ENCODE results near the gene HECTD4.
A peak's percentile ranks its signal among the peaks of the same experiment; 100 is the strongest.
"Not testable (repeated sequence)": the region's sequence is repeated elsewhere in the genome, so short reads cannot be mapped to it uniquely, and the experiment has no call there.

HECTD4 gene

DNA sequence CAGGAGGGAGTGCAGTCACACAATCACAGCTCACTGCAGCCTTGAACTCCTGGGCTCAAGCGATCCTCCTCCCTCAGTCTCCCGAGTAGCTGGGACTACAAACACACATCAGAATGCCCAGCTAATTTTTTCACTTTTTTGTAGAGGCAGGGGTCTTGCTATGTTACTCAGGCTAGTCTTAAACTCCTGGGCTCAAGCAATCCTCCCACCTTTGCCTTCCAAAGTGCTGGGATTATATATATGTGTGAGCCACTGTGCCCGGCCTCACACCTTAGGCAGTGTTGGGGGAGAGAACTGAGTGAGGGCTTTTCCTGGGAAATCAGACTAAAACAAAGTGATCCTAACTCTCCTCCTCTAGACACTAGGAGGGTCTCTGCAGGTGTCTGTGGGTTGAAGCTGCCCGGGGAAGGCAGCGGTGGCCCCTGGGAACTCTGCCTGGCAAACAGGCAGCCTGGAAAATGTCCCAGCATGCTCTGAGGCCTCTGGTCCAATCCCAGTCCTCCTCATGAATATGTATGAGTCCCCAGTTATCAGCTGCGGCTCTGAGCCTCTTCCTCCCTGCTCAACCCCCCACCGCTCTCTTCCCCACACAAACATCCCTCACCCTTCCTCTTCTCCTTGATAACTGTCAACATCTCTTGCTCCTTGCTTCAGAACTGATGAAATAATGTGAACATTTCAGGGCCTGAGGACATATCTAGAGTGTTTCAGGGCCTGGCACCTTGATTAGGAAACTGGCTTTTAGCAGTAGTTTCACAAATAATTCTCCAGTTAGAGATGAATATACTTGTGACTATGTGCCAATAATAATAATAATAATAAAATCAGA, 265.8 kb downstream of the HECTD4 start:
- peak; percentile 88 for DNase-seq (ENCODE audit: low read depth)
- TF ChIP-seq, protein P1, sequence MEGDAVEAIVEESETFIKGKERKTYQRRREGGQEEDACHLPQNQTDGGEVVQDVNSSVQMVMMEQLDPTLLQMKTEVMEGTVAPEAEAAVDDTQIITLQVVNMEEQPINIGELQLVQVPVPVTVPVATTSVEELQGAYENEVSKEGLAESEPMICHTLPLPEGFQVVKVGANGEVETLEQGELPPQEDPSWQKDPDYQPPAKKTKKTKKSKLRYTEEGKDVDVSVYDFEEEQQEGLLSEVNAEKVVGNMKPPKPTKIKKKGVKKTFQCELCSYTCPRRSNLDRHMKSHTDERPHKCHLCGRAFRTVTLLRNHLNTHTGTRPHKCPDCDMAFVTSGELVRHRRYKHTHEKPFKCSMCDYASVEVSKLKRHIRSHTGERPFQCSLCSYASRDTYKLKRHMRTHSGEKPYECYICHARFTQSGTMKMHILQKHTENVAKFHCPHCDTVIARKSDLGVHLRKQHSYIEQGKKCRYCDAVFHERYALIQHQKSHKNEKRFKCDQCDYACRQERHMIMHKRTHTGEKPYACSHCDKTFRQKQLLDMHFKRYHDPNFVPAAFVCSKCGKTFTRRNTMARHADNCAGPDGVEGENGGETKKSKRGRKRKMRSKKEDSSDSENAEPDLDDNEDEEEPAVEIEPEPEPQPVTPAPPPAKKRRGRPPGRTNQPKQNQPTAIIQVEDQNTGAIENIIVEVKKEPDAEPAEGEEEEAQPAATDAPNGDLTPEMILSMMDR (IDR thresholded peaks at IDR 0.05; ENCODE audit: low read length, missing control alignments) = no peak
- H3K4me3 ChIP-seq (replicated peaks; ENCODE audit: low read depth, low read length) = no peak overlapping the region

DNA sequence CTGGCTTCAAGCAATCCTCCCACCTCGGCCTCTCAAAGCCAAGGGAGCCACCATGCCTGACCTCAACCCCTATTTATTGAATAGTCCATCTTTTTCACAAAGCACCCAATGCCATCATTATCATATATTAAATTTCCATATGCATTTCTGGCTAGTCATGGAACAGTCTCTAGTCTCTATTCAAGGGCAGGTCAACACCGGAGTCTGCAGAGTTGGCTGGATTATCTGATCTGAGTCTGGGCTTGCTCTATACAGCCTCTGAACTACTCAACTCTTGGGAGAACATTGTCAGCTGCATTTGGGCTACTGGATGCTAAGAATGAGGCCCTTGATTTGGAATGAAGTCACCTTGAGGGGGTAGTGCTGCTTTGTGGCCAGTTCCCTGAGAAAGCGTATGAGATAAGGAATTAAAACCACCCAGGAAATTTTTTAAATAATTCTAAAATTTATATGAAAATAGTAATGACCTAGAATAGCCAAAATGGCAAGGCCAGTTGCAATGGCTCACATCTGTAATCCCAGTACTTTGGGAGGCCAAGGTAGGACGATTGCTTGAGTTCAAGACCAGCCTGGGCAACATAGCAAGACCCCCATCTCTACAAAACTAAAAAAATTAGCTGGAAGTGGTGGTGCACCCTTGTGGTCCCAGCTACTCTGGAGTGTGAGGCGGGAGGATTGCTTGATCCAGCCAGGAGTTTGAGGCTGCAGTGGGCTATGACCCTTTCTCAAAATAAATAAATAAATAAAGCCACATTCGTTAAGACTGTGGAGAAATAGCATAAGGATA, 266.8 kb downstream of the HECTD4 start:
- H3K4me3 ChIP-seq (replicated peaks; ENCODE audit: low read depth, low read length) = no peak overlapping the region
- TF ChIP-seq, protein P1 (IDR thresholded peaks at IDR 0.05; ENCODE audit: low read length, missing control alignments) = no peak

DNA sequence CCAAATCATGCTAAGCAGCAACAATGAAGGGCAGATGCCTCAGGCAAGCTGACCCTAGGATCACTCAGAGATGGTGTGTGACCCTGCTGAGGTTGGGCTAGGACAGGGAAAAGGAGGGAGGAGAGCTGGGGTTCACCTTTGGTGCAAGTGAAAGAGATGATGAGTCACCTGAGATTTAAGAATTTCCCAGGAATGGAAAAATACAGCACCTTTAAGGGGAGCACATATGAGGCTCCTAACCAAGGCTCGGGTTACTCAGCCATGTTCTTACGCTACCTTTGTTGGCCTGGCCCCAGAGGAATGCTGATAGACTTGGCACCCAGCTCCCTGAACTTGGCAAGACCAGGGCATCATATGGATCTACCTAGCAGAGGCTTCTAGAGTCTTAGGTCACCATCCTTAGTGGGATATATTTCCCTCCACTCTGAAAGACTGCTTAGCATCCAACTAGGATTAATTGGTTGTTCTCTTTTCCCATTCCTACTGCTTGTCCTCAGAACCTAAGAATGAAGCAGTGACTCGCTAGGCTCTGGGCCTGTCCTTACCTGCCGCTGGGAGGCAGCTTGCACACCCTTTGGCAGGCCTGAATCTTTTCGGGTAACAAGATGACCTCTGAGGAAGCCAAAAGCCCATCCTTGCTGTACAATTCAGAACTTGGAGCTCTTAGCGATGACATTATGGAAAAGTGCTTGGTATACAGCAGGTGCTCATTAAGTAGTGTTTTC, 269.7 kb downstream of the HECTD4 start:
- H3K4me3 ChIP-seq (replicated peaks; ENCODE audit: low read depth, low read length) = no peak overlapping the region
- TF ChIP-seq, protein P1 (IDR thresholded peaks at IDR 0.05; ENCODE audit: low read length, missing control alignments) = no peak
- DNase-seq (ENCODE audit: low read depth) = no peak

More for the DNA sequence above, 266.8 kb downstream of the HECTD4 start:
- DNase-seq (ENCODE audit: low read depth) = no peak

DNA sequence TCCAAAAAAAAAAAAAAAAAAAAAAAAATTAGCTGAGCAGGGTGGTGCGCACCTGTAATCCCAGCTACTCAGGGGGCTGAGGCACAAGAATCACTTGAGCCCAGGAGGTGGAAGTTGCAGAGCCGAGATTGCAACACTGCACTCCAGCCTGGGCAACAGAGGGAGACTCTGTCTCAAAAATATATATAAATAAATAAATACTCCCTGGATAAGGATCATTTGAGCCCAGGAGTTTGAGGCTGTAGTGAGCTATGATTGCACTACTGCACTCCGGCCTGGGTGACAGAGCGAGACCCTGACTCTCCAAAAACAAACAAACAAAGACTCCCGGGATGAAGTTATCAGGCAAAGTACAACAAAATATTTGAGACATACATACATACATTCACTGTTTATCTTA, 270.3 kb downstream of the HECTD4 start:
- TF ChIP-seq, protein P1 (IDR thresholded peaks at IDR 0.05; ENCODE audit: low read length, missing control alignments) = no peak
- no peak overlapping the region for H3K4me3 ChIP-seq (replicated peaks; ENCODE audit: low read depth, low read length)
- DNase-seq (ENCODE audit: low read depth) = no peak

DNA sequence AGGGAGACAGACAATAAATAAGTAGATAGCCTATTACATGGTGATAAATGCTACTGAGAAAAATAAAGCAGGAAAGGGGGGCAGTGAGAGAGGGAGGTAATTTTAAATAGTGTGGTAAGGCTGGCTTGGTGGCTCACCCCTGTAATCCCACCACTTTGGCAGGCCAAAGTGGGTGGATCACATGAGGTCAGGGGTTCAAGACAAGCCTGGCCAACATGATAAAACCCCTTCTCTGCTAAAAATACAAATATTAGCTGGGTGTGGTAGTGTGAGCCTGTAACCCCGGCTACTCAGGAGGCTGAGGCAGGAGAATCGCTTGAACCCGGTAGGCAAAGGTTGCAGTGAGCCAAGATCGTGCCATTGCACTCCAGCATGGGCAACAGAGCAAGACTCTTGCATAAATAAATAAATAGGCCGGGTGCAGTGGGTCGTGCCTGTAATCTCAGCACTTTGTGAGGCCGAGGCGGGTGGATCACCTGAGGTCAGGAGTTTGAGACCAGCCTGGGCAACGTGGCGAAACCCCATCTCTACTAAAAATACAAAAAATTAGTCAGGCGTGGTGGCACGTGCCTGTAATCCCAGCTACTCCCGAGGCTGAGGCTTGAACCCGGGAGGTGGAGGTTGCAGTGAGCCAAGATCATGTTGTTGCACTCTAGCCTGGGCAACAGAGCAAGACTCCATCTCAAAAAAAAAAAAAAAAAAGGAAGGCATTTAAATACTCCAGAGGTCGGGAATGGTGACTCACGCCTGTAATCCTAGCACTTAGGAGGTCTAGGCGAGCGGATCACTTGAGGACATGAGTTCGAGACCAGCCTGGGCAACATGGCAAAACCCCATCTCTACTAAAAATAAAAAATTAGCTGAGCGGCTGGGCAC, 271.2 kb downstream of the HECTD4 start:
- H3K4me3 ChIP-seq (replicated peaks; ENCODE audit: low read depth, low read length); DNase-seq (ENCODE audit: low read depth): not testable (repeated sequence)

Measured in fibroblast of pulmonary artery (primary cell).